ENCODE results near the gene NOC2L.

Gene NOC2L

DNA sequence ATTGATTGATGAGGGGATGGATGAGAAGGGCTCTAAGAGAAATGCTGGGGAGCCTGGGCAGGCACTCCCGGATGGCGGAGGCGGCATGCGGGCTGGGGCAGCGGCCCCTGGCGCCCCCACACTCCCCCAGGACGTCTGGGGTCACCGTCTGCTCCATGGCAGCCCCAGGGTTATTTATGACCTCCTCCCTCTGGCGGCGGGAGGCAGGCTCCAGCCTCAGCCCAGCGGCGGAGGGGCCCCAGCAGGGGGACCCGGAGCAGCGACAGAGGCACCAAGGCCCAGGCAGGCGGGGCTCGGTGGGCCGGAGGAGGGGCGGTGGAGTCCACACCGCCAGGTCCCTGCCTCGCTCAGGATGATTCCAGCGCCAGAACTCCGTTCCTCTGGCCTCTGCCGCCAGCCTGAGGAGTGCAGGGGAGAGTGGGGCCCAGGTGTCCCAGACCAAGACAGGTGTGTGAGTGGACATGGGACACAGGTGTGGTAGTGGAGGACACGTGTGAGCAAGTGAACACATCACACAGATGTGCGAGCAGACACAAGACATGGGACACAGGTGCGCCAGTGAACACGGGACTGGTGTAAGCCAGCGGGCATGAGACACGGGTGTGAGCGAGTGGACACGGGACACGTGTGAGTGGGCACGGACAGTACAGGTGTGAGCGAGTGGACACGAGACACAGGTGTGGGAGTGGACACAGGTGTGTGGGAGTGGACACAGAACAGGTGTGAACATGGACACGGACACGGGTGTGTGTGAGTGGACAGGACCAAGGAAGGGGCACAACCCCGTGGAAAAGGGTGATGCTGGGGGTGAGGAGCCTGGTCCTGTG is 37.8 kb downstream of the NOC2L start:
- no peak for FAIRE-seq
- TF ChIP-seq, protein P1, sequence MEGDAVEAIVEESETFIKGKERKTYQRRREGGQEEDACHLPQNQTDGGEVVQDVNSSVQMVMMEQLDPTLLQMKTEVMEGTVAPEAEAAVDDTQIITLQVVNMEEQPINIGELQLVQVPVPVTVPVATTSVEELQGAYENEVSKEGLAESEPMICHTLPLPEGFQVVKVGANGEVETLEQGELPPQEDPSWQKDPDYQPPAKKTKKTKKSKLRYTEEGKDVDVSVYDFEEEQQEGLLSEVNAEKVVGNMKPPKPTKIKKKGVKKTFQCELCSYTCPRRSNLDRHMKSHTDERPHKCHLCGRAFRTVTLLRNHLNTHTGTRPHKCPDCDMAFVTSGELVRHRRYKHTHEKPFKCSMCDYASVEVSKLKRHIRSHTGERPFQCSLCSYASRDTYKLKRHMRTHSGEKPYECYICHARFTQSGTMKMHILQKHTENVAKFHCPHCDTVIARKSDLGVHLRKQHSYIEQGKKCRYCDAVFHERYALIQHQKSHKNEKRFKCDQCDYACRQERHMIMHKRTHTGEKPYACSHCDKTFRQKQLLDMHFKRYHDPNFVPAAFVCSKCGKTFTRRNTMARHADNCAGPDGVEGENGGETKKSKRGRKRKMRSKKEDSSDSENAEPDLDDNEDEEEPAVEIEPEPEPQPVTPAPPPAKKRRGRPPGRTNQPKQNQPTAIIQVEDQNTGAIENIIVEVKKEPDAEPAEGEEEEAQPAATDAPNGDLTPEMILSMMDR (IDR thresholded peaks at IDR 0.05; ENCODE audit: insufficient read depth, missing control alignments), result no peak
- DNase-seq (ENCODE audit: insufficient read length, low spot score), result peak; percentile 63

GRCh38 chr1:920521-920920 is 38.5 kb downstream of the NOC2L start:
- FAIRE-seq, result no peak
- DNase-seq (ENCODE audit: insufficient read length, low spot score), result no peak
- TF ChIP-seq, protein P1 (IDR thresholded peaks at IDR 0.05; ENCODE audit: insufficient read depth, missing control alignments), result no peak

- DNase-seq (ENCODE audit: insufficient read length, low spot score) (no peak), FAIRE-seq (no peak)
- TF ChIP-seq, protein P1 (IDR thresholded peaks at IDR 0.05; ENCODE audit: insufficient read depth, missing control alignments), result no peak
These were observed 39.0 kb downstream of the NOC2L start for GRCh38 chr1:920010-920409.

DNA sequence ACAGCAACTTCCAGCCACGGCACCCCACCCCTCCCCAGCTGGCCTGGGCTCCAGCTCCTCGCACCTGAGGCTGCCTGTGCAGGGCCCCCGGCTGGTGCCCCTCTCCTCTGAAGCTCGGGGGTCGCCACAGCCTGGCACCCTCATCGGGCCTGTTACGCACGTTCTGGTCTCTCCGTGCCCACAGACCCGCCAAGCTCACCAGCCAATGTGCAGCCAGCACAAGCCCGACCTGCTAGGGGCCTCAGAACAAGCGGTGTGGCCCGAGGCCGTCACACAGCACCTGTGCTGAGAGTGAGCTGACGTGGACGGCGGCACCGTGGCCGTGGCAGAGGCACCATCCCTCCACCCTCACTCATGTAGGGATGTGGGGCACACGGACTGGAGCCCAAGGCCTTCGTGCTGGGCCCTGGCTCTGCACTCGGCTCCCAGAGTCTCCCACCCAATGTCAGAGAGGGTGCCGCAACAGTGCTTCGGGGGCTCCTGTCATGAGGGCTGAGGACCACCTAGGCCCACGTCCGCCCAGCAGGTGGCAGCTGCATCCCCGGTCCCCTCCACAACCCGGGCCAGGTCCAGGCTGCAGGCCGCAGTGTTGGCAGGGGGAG is 39.7 kb downstream of the NOC2L start:
- TF ChIP-seq, protein P1 (IDR thresholded peaks at IDR 0.05; ENCODE audit: insufficient read depth, missing control alignments), result peak; percentile 21
- no peak for DNase-seq (ENCODE audit: insufficient read length, low spot score)
- no peak for FAIRE-seq

- FAIRE-seq (no peak), DNase-seq (ENCODE audit: insufficient read length, low spot score) (no peak)
- TF ChIP-seq, protein P1 (IDR thresholded peaks at IDR 0.05; ENCODE audit: insufficient read depth, missing control alignments), result no peak
These were observed 40.2 kb downstream of the NOC2L start for GRCh38 chr1:918843-919242.

DNA sequence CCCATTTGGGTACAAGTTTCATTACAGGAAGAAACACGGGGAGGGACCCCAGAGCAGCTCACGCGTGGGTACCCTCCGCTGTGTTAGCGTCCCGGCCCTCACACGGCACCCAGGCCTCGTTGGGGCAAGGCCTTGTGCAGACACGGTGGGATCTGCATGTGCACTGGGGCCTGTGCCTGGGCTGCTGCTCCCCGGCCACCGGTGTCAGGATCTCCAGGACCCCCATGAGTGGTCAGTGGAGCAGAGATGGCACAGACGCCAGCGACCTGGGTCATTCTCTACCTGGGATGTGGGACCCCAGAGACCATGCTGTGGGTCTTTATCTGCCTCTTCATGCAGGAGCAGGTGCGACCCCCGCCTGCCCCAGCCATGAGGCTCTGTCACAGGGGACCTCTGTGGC is 40.7 kb downstream of the NOC2L start:
- TF ChIP-seq, protein P1 (IDR thresholded peaks at IDR 0.05; ENCODE audit: insufficient read depth, missing control alignments), result no peak

More for the DNA sequence above, 40.7 kb downstream of the NOC2L start:
- FAIRE-seq, result no peak
- no peak for DNase-seq (ENCODE audit: insufficient read length, low spot score)
